ENCODE data around the gene PPP2R3C. TPM values are rescaled to one million over a fixed set of nuclear protein-coding genes. Genes with fewer than 3 reads are reported as not detected.

The PPP2R3C gene
- total and polyA plus RNA-seq, 2 of the 13 experiments (the other 11 are each of a cell fraction or from before 2014, with no cell fraction given): 63.4 to 102 TPM

GRCh38 chr14:35133542-35134328 is 11.9 kb upstream of the PPP2R3C start (continued):
- no peak for TF ChIP-seq ZNF800 (CRISPR knock-in tag; IDR thresholded peaks at IDR 0.05)
- peak; percentile 18 for TF ChIP-seq ZNF883 (CRISPR knock-in tag; IDR thresholded peaks at IDR 0.05; ENCODE audit: not compliant biosample characterization)
- TF ChIP-seq ZNF572 (CRISPR knock-in tag; IDR thresholded peaks at IDR 0.05): no peak
- TF ChIP-seq ZNF710 (CRISPR knock-in tag; IDR thresholded peaks at IDR 0.05; ENCODE audit: borderline replicate concordance): no peak
- no peak for TF ChIP-seq ZNF749 (CRISPR knock-in tag; IDR thresholded peaks at IDR 0.05; ENCODE audit: borderline replicate concordance)
- TF ChIP-seq NFYC (CRISPR knock-in tag; IDR thresholded peaks at IDR 0.05): no peak
- TF ChIP-seq STAG1 (CRISPR knock-in tag; IDR thresholded peaks at IDR 0.05): peak; percentile 72
- TF ChIP-seq ZNF7 (CRISPR knock-in tag; IDR thresholded peaks at IDR 0.05): peak; percentile 72
- TF ChIP-seq ZNF331 (CRISPR knock-in tag; IDR thresholded peaks at IDR 0.05): 0 out of 2 replicates have a peak, but pooled peaks have one; percentile 7
- TF ChIP-seq SRF (IDR thresholded peaks at IDR 0.05; ENCODE audit: low read depth, low read length): no peak
- TF ChIP-seq ZNF512B (CRISPR knock-in tag; IDR thresholded peaks at IDR 0.05; ENCODE audit: borderline replicate concordance): no peak
- TF ChIP-seq SNAPC4 (CRISPR knock-in tag; IDR thresholded peaks at IDR 0.05): no peak
- peak; percentile 22; the same call in 1 of the 2 replicates for TF ChIP-seq RAD21 (CRISPR knock-in tag; IDR thresholded peaks at IDR 0.05)
- 0 out of 2 replicates have a peak, but pooled peaks have one; percentile 47 for TF ChIP-seq MZF1 (CRISPR knock-in tag; IDR thresholded peaks at IDR 0.05; ENCODE audit: borderline replicate concordance)
